HS-27A (cell line): ENCODE results near the gene PHYH.
"Not testable (repeated sequence)": the region's sequence is repeated elsewhere in the genome, so short reads cannot be mapped to it uniquely, and the experiment has no call there.

Source experiments
- DNase-seq: peaks from one replicate; pipeline ENCODE4 v3.0.0-alpha.2; 2012; ENCODE audit warnings: low read depth, missing footprints

The PHYH gene

DNA sequence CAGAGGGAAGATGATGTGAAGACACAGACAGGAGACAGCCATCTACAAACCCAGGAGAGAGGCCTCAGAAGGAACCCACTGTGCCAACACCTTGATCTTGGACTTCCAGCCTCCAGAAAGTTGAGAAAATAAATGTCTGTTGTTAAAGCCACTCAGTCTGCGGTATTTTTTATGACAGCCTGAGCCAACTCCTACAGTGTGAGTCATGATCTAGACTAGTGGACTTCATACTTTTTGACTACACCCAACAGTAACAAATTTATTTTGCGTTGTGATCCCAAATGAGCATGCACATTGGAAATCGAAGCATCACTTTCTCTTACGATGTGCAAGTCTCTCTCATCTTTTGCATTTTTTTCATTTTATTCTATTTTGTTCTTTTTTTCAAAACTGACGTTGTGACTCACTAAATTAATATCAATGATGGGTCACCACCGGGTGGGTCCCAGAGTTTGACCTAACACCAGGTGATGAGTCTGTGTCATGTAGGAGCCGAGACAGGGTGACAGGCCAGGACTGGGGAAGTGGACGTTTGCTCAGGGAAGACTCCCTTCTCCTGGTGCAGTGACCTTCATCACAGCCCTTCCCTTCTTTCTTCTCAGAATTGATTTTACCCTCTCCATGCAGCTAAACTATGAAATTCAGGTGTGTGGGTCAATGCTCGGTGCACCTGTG lies 28.9 kb downstream of the PHYH start:
- DNase-seq: no peak

DNA sequence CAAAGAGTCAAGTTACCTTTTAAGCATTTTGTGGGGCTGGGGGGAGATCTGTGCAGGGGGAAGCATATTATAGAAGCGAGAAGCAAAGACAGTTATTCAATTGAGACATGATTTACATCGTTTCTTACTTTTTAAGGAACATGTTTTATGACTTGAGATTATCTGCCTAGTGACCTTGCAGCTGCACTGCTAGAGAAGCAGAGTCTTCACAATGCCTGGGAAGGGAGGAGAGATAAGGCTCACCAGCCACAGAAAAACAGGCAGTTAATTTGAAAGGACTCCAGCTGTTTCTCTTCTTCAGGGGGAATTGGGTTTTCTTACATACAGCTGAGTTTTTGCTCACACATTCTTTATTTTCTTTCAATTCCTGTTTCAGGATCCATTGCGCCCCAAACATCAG lies 31.0 kb downstream of the PHYH start:
- no peak for DNase-seq

DNA sequence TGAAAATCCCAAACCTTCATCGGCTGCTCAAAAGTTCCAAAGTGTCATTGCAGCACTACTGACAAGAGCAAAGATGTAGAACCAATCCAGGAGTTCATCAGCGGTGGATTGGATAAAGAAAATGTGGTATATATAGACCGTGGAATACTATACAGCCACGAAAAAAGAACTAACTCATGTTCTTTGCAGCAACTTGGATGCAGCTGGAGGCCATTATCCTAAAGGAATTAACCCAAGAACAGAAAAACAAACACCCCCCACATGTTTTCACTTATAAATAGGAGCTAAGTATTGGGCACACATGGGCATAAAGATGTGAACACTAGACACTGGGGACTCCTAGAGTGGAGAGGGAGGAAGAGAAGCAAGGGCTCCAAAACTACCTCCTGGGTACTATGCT lies 31.6 kb downstream of the PHYH start:
- no peak for DNase-seq

DNA sequence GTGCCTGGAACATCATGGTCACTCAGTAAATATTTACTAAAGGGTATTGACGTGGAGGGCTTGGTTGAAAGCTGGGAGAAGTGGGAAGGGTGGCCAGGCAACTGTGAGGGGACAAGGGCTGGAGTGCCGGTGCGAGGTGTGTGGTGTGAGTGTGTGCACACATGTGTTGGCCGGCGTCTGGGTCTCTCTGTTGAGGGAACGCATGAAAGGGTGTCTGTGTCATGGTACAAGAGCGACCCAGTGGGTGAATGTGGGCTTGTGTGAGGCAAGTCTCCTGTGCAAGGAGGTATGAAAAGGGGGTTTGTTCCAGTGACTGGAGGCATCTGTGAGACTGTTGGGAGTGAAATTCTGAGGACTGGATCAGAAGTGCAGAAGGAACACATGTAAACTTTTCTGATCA lies 36.3 kb downstream of the PHYH start:
- DNase-seq: no peak

DNA sequence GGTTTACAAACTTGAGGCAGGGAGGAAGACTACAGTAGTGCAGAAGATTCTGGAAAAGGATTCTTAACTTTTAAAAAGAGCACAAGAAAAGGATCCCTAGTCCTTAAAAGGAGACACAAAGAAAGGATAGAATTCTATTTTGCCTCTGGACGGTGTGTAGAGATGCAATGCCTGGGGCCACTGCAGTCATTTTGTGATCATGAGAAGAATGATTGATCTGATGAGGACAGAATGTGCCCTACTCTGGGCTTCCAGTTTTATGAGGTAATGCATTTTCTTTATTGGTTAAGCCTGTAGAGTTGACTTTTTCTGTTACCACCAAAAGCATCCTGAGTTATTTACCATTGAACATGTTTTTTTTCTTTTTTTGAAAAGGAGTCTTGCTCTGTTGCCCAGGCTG lies 37.4 kb downstream of the PHYH start:
- DNase-seq: no peak

DNA sequence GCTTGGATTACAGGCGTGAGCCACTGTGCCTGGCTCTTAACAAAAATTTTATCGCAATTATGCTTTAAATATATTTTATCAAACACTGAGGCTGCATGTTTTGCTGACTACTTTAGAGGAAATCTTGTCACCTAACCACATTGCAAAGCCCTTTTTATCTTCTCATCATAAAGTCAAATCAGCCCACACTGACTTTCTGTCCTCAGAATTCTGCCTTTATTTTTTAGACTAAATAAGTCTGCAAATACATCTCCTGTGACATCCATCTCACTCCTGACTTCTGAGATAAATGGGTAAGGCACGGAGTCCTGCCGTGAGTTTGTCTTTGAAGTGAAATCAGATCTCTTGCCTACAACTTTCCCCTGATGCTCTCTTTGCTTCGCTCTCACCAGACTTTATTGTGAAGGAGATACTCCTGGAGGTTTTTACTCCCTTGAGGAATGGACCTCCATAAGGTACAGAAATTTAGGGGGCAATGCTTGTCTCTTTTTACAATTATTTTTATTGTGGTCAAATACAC lies 42.2 kb downstream of the PHYH start:
- DNase-seq: no peak

DNA sequence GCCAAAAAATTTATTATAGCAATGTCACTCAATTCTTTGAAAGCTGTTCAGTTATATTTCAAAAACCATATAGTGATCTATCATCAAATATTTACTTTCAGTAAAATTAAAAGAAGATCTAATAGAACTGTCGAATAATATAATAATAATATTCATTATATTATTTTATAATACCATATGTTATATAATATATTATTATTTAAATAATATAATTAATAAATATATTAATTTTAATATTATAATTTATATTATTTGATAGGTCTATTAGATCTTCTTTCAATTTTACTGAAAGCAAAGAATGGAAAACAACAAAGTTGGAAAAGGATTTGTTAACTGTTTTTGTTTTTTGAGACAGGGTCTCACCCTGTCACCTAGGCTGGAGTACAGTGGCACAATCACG lies 43.2 kb downstream of the PHYH start:
- no peak for DNase-seq

DNA sequence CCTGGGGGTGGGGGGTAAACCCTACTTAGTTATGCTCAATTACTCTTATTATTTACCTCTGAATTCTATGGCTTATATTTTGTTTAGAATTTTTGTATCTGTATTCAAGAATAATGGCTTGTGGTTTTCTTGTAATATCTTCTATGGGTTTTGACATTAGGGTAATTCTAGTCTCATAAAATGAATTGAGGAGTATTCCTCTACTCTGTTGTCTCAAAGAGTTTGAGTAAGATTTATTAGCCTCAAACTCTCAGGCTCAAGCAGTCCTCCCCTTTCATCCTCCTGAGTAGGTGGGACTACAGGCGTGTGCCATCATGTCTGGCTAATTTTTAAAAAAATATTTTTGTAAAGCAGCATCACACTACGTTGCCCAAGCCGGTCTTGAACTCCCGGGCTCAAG lies 46.1 kb downstream of the PHYH start:
- DNase-seq: no peak

DNA sequence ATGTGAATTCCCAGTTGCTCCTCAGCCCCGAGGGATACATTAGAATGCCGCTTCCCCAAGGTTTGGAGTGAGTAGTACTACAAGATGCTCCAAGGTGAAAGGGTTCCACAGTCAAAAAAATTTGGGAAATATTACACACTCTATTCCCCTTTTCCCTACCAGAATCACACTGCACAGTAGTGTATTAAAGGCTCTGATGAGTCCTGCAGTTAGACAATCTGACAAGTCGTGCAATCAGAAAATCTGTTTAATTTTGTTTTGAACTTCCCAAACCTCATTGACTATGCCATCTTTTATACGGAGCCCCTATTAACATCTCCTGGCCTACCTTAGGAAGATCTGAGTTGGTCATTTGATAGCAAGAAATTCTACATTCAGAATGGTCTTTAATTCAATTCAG lies 52.1 kb downstream of the PHYH start:
- DNase-seq: no peak

DNA sequence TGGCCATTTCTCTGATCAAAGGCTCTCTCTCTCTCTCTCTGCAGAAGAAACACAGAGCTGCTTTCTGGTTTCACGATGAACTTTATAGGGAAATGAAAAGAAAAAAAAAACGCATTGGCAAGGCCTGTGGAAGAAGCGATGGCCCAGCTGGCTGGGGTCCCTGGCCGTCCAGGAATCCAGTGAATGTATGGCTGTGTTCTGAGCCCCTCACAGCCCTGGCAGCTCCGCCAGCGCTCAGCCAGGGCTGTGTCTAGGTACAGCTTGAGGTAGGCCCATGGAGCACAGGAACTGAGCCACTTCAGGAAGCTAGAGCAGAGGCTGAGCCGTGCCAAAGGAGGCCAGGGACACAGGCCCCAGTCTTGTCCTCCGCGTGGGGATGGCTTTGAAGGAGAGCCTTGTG lies 52.6 kb downstream of the PHYH start:
- no peak for DNase-seq

DNA sequence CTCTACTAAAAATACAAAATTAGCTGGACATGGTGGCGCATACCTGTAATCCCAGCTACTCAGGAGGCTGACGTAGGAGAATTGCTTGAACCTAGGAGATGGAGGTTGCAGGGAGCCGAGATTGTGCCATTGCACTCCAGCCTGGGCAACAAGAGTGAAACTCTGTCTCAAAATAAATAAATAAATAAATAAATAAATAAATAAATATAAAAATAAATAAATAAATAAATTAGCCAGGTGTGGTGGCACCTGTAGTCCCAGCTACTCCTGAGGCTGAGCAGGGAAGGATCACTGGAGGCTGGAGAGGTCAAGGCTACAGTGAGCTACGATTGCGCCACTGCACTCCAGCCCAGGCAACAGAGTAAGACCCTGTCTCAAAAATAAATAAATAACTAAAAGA lies 57.6 kb downstream of the PHYH start:
- not testable (repeated sequence) for DNase-seq

DNA sequence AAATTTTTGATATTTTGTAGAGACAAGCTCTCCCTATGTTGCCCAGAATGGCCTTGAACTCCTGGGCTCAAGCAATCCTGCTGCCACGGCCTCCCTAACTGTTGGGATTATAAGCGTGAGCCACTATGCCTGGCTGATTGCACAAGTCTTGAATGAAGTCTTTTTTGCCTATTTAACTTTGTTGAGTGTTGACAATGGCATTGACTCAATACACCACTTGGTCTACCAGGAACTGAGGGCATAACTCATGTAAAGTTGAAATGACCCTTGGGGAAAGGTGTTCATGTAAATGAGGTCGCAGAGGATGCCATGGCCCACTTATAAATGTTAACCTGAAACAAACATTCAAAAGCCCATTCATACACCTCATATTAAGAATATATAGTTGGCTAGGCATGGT lies 58.3 kb downstream of the PHYH start:
- no peak for DNase-seq

DNA sequence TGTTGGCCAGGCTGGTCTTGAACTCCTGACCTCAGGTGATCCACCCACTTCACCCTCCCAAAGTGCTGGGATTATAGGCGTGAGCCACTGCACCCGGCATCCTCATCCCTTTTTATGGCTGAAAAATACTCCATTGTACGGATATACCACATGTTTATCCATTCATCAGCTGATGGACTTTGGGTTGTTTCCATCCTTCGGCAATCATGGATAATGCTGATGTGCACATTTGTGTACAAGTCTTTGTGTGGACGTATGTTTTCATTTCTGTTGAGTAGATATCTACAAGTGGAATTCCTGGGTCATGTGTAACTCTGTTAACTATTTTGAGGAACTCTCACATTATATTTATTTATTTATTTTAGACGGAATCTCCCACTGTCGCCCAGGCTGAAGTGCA lies 59.9 kb downstream of the PHYH start:
- DNase-seq: no peak

DNA sequence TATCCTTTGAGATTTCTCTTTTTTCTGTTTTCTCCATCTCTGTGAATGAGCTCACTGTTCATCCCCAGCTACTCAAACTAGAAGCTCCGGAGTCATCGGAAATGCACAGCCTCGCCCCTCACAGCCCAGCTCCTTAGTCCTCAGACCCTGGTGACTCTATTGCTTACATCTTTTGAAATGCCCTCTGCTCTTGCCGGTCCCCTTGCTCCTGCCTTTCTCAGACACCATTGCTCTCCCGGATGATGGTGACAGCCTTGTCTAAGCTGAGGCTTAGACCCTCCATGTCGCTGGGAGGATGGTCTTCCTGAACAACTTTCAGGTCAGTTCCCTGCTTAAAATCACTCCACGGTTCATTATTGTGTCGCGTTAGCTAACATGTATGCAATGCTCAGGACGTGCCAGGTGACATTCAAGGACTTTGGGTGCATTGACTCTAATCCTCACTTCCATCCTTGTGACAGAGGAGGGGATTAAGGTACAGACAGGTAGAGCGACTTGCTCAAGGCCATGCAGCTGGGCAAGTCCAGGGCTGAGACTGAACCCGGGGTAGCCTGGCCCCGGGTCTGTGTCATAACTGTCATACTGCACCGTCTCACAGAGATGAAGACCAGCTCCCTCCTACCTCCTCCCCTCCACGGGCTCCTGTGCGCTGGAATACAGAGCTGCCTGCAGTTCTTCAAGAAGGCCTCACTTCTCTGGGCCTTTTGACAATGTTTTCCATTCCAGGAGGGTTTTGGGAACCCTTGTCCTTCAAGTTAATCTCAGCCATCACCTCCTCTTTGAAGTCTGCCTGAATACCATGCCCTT lies 61.4 kb downstream of the PHYH start:
- DNase-seq: no peak

DNA sequence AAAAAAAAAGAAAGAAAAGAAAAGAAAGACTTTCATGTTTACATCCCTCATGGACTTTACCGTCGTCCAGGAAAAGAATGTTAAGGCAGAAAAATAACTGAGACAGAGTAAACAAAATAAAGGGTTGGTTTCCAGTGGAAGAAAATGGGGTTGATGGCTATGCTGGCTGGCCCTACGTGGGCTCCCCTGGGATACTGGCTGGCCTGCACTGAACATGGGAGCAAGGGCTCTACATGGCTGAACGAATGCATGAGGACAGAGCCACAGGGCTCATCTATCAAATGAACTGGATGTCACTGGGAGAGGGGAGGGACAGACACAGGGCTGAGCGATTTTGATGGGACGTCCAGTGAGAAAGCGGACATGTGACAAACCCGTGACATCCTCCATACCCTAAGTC lies 63.2 kb downstream of the PHYH start:
- no peak for DNase-seq

DNA sequence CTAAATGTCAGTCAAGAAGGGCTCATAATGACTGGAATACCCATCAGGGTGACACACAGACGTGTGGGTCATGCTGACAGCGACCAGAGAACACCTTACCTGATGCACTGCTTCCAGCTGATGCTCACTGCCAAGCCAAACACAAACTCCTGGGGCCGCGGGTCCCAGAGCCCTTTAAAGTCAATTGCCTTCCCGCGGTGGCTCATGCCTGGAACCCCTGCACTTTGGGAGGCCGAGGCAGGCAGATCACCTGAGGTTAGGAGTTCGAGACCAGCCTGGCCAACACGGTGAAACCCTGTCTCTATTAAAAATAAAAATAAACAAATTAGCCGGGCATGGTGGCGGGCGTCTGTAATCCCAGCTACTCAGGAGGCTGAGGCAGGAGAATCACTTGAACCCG lies 65.1 kb downstream of the PHYH start:
- DNase-seq: not testable (repeated sequence)

DNA sequence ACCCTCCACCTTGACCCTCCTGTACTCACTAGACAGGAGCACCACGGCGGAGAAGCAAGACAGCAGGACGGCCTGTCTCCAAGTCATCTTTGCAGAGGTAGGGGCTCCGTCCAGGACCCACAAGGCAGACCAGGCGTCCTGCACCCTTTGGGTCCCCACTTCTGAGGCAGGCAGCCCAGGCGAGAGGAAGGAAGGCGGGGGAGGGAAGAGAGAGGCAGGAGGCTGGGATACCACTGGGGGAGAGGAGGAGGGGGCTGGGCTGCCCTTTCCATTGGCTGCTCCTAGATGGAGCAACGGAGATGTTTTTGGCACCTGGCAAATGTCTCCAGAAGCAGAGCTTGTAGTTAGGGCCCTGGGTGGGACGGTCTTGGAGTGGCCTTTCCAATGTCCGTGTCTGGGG lies 65.7 kb downstream of the PHYH start, which contains the start of gene UCMA:
TSS of gene UCMA (minus strand) at position 203 of the 400 bp plus-strand sequence. CDS start at position 87, 116 bp downstream.
- no peak for DNase-seq

DNA sequence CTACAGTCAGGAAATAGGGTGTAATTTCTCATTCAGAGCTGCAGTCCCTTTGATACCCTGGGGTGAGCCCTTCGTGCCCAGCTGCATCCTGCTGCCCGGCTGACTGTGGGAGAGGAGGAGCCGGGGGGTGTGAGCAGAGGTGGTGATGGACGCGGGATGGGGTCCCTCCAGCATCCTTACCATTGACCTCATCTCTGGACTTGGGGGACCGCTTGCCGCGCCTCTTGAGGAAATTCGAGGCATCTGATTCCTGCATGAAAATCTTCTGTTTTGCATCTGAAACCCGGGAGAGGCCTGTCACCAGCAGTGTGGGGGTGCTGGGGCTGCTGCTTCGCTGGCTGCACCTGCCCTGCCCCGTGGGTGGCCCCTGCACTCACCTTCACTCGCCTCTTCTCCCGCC lies 66.5 kb downstream of the PHYH start:
- DNase-seq: no peak

DNA sequence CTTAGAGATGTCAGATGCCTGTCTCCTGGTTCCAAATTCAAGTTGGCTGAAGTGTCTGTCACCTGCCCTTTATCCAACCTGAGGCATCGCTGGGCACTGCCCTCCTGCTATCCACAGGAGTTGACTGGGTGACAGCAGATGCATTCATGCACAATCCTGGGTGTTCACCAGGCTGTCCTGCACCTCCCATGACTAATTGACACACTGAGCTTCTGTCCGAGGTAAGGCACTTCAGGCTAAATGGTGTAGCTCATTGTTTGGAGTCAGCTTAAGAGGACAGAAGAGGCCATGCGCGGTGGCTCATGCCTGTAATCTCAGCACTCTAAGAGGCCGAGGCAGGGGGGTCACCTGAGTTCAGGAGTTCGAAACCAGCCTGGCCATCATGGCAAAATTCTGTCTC lies 68.1 kb downstream of the PHYH start:
- no peak for DNase-seq

DNA sequence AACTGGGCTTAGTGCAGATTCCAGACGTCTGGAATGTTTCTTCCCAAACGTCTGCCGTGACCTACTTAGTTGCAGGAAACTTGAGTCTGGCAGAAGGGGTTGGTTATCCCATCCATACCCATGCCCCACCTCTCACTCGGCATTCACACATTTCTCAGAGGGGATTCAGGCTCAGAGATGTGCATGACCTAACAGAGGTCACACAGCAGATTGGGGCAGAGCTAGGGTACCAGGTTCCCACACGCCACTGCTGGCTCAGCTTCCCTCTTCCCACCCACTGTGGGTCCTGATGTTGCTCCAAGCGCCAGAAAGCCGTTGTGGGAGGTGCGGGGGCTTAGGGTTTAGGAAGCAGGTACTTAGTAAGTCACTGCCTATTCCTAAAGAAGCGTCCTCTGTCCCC lies 68.7 kb downstream of the PHYH start:
- DNase-seq: no peak
